ENCODE results near the gene ETV6. TPM values are rescaled to one million over a fixed set of nuclear protein-coding genes. Genes with fewer than 3 reads are reported as not detected.

Gene ETV6
- polyA plus RNA-seq, 1 donor (not counting 4 experiments of a cell fraction or from before 2014, with no cell fraction given), result 5.3 TPM

- Histone ChIP-seq H3K9me3 (ENCODE audit: control insufficient read depth, low read depth, low read length) (no peaks in the 10 kb centered on the region), H3K36me3 (ENCODE audit: control insufficient read depth in 2 of 2, extremely low read depth in 1 of 2, insufficient read depth in 2 of 2, low read length in 2 of 2) (peaks cover 1 to 4% of the 10 kb centered on the region in 2 experiments), H2AFZ (ENCODE audit: control insufficient read depth, low read length) (no peak overlapping the region), H3K4me3 (ENCODE audit: control insufficient read depth in 2 of 3, extremely low read depth in 1 of 3, insufficient read depth in 2 of 3, low read depth in 1 of 3, low read length in 3 of 3) (no peak overlapping the region), H3K27ac (ENCODE audit: control insufficient read depth, insufficient read depth, low read length) (no peak overlapping the region), H3K27me3 (ENCODE audit: control insufficient read depth, extremely low read depth, insufficient read depth, low read length) (no peaks in the 10 kb centered on the region), H3K79me2 (ENCODE audit: control insufficient read depth, insufficient read depth, low read length) (peaks cover 16% of the 10 kb centered on the region), H4K20me1 (ENCODE audit: control insufficient read depth, extremely low read depth, insufficient read depth, low read length) (no peaks in the 10 kb centered on the region), H3K4me2 (ENCODE audit: control insufficient read depth, extremely low read depth, insufficient read depth, low read depth, low read length) (no peak overlapping the region), H3K4me1 (ENCODE audit: control insufficient read depth, extremely low read depth, insufficient read depth, low read length) (no peaks in the 10 kb centered on the region), H3K9ac (ENCODE audit: control insufficient read depth, extremely low read depth, insufficient read depth, low read length) (no peak overlapping the region), H3K9me1 (ENCODE audit: control insufficient read depth, extremely low read depth, insufficient read depth, low read length) (no peaks in the 10 kb centered on the region)
- DNase-seq (ENCODE audit: low read depth, low spot score), result no peak
- no peak for TF ChIP-seq EZH2 (IDR thresholded peaks at IDR 0.05; ENCODE audit: low read length)
- TF ChIP-seq CTCF (optimal IDR thresholded peaks at IDR 0.05 in 1 of 3, IDR thresholded peaks at IDR 0.05 in 1 of 3, conservative IDR thresholded peaks at IDR 0.05 in 1 of 3; ENCODE audit: extremely low read depth in 1 of 3, insufficient read depth in 2 of 3, low read length in 3 of 3), result no peak
- dilution Hi-C loops (cut with MboI; ENCODE audit: extremely low pct_ligation_motif_present, low sequenced_read_pairs), result no loop called here
- no peak for FAIRE-seq
These were observed 104.4 kb downstream of the ETV6 start for GRCh38 chr12:11753826-11754225.

- no peak overlapping the region for H3K27ac ChIP-seq (ENCODE audit: control insufficient read depth, insufficient read depth, low read length)
- peaks cover 1 to 4% of the 10 kb centered on the region in 2 experiments for H3K36me3 ChIP-seq (ENCODE audit: control insufficient read depth in 2 of 2, extremely low read depth in 1 of 2, insufficient read depth in 2 of 2, low read length in 2 of 2)
- dilution Hi-C loops (cut with MboI; ENCODE audit: extremely low pct_ligation_motif_present, low sequenced_read_pairs), result no loop called here
These were observed 104.8 kb downstream of the ETV6 start for GRCh38 chr12:11754256-11754655.

More at GRCh38 chr12:11754256-11754655, 104.8 kb downstream of the ETV6 start:
- Histone ChIP-seq H3K4me3 (ENCODE audit: control insufficient read depth in 2 of 3, extremely low read depth in 1 of 3, insufficient read depth in 2 of 3, low read depth in 1 of 3, low read length in 3 of 3) (no peak overlapping the region), H2AFZ (ENCODE audit: control insufficient read depth, low read length) (no peak overlapping the region), H4K20me1 (ENCODE audit: control insufficient read depth, extremely low read depth, insufficient read depth, low read length) (no peaks in the 10 kb centered on the region), H3K4me2 (ENCODE audit: control insufficient read depth, extremely low read depth, insufficient read depth, low read depth, low read length) (no peak overlapping the region), H3K79me2 (ENCODE audit: control insufficient read depth, insufficient read depth, low read length) (peaks cover 14% of the 10 kb centered on the region), H3K9me1 (ENCODE audit: control insufficient read depth, extremely low read depth, insufficient read depth, low read length) (no peaks in the 10 kb centered on the region), H3K9ac (ENCODE audit: control insufficient read depth, extremely low read depth, insufficient read depth, low read length) (no peak overlapping the region), H3K4me1 (ENCODE audit: control insufficient read depth, extremely low read depth, insufficient read depth, low read length) (no peaks in the 10 kb centered on the region), H3K27me3 (ENCODE audit: control insufficient read depth, extremely low read depth, insufficient read depth, low read length) (no peaks in the 10 kb centered on the region), H3K9me3 (ENCODE audit: control insufficient read depth, low read depth, low read length) (no peaks in the 10 kb centered on the region)
- no peak for FAIRE-seq
- TF ChIP-seq CTCF (optimal IDR thresholded peaks at IDR 0.05 in 1 of 3, IDR thresholded peaks at IDR 0.05 in 1 of 3, conservative IDR thresholded peaks at IDR 0.05 in 1 of 3; ENCODE audit: extremely low read depth in 1 of 3, insufficient read depth in 2 of 3, low read length in 3 of 3) (no peak), EZH2 (IDR thresholded peaks at IDR 0.05; ENCODE audit: low read length) (no peak)
- no peak for DNase-seq (ENCODE audit: low read depth, low spot score)
